K562 (cell line): ENCODE results near the gene CNGA3. TPM values are rescaled to one million over a fixed set of nuclear protein-coding genes. Genes with fewer than 3 reads are reported as not detected.

Source experiments
- ATAC-seq: fragments of 200-7000 bp; cut with Tn5 transposase; 3 replicates; pipeline ENCODE4 v1.9.1; 2020; ENCODE audit warnings: moderate library complexity
- BruUV-seq: library from RNA; stranded (reverse); fragments of 400-500 nt; replicated peaks from 2 replicates; lab custom pipeline; 2021; lab: Mats Ljungman, UMichigan
- CTCF ChIA-PET: fragments of 300-600 bp; formaldehyde crosslinking; extraction: SDS; loops from one replicate; lab custom pipeline; 2021; ENCODE audit warnings: low intra/inter-chr PET ratio; lab: Yijun Ruan, JAX
- POLR2A ChIA-PET: fragments of 300-600, 350-650 bp; sonication (Branson Sonifier 250); formaldehyde crosslinking; extraction: SDS; loops from one replicate; lab custom pipeline; 2021; ENCODE audit warnings: antibody characterized with exemption, inconsistent platforms; lab: Yijun Ruan, JAX
- DNase-seq, 4 experiments: peaks; one replicate each; pipeline versions ENCODE4 v3.0.0 to v3.0.0-alpha.2; 2011 to 2018; ENCODE audit warnings: low spot score in 3 of 4, mixed read lengths in 3 of 4; ENCODE audit errors: extremely low read depth in 1 of 4
- FAIRE-seq: peaks from 2 replicates; lab custom pipeline; 2011; peaks lifted over from hg19 to GRCh38; lab: Jason Lieb, UNC
- H2AFZ ChIP-seq: 2 replicates; pipeline ENCODE4 v1.6.0; 2011; ENCODE audit warnings: low read depth, low read length, control low read depth, inconsistent platforms
- H3K27ac ChIP-seq: fragments of 200-600 bp; 3 replicates; pipeline ENCODE4 v1.8.0; 2011; ENCODE audit warnings: low read depth, mild to moderate bottlenecking, control low read depth, inconsistent platforms, low read length, moderate library complexity, mixed read lengths; ENCODE audit errors: extremely low read depth
- H3K27me3 ChIP-seq, 2 experiments: fragments of 300-600 bp in 1 of 2; 2 replicates in 1 of 2; 3 replicates in 1 of 2; pipeline versions ENCODE4 v1.6.0 to v1.8.0; 2011; ENCODE audit warnings: inconsistent platforms in 2 of 2, low read length in 2 of 2, mild to moderate bottlenecking in 1 of 2, mixed read lengths in 1 of 2, moderate library complexity in 1 of 2; ENCODE audit not compliant: control insufficient read depth in 2 of 2, insufficient read depth in 2 of 2
- H3K36me3 ChIP-seq: fragments of 300-600 bp; 3 replicates; pipeline ENCODE4 v1.8.0; 2011; ENCODE audit warnings: mild to moderate bottlenecking, low read length, inconsistent platforms; ENCODE audit not compliant: control insufficient read depth, insufficient read depth
- H3K4me1 ChIP-seq, 2 experiments: fragments of 200-600 bp in 1 of 2; replicated peaks in 1 of 2; 2 replicates in 1 of 2; 3 replicates in 1 of 2; pipeline versions ENCODE4 v1.5.1 to v1.8.0; 2011; ENCODE audit warnings: inconsistent platforms in 2 of 2, low read length in 2 of 2, mild to moderate bottlenecking in 1 of 2, mixed read lengths in 1 of 2, moderate library complexity in 1 of 2; ENCODE audit not compliant: control insufficient read depth in 2 of 2, insufficient read depth in 2 of 2
- H3K4me2 ChIP-seq: 2 replicates; pipeline ENCODE4 v1.6.1; 2011; ENCODE audit warnings: low read length, control low read depth, inconsistent platforms, mixed read lengths; ENCODE audit not compliant: insufficient read depth
- H3K4me3 ChIP-seq: fragments of 200-600 bp; sonication (generic), shearing (Covaris generic); 2 replicates; pipeline ENCODE4 v1.5.1; 2016; ENCODE audit warnings: control low read depth, inconsistent platforms
- H3K79me2 ChIP-seq: fragments of 200-600 bp; 3 replicates; pipeline ENCODE4 v1.8.0; 2011; ENCODE audit warnings: low read length, inconsistent platforms; ENCODE audit not compliant: control insufficient read depth, insufficient read depth
- H3K9ac ChIP-seq, 2 experiments: 2 replicates each; pipeline versions ENCODE4 v1.6.0 to v1.6.1; 2011; ENCODE audit warnings: low read depth in 2 of 2, low read length in 2 of 2, control low read depth in 1 of 2, inconsistent platforms in 1 of 2, mild to moderate bottlenecking in 1 of 2, mixed read lengths in 1 of 2; ENCODE audit not compliant: insufficient read depth in 1 of 2
- H3K9me1 ChIP-seq: one replicate; pipeline ENCODE4 v1.6.0; 2011; ENCODE audit warnings: inconsistent platforms, mild to moderate bottlenecking, low read length, moderate library complexity; ENCODE audit not compliant: control insufficient read depth, insufficient read depth
- H3K9me3 ChIP-seq: replicated peaks from 2 replicates; pipeline ENCODE4 v1.5.1; 2011; ENCODE audit warnings: low read depth, low read length, inconsistent platforms; ENCODE audit not compliant: control insufficient read depth, insufficient read depth
- H4K20me1 ChIP-seq: replicated peaks from 2 replicates; pipeline ENCODE4 v1.6.1; 2011; ENCODE audit warnings: low read length, inconsistent platforms, mixed read lengths; ENCODE audit not compliant: control insufficient read depth, insufficient read depth
- ARID4B ChIP-seq: sonication (generic); formaldehyde crosslinking; IDR thresholded peaks from 2 replicates; pipeline ENCODE4 v1.8.0; 2022; ENCODE audit warnings: mild to moderate bottlenecking, missing genetic modification reagents
- ATF4 ChIP-seq: fragments of 450-650 bp; formaldehyde crosslinking; IDR thresholded peaks from 2 replicates; pipeline ENCODE4 v1.4.0; 2022; ENCODE audit warnings: mild to moderate bottlenecking, moderate library complexity
- BDP1 ChIP-seq: IDR thresholded peaks from 3 replicates; pipeline ENCODE4 v1.6.1; 2011; ENCODE audit not compliant: insufficient read length, insufficient read depth
- ELK1 ChIP-seq: sonication (generic); formaldehyde crosslinking; IDR thresholded peaks from 2 replicates; pipeline ENCODE4 v1.8.1; 2022; ENCODE audit warnings: missing genetic modification reagents
- FOS ChIP-seq: IDR thresholded peaks from 3 replicates; pipeline ENCODE4 v1.6.1; 2011; ENCODE audit not compliant: insufficient read length; ENCODE audit errors: extremely low read depth
- HDAC1 ChIP-seq, 2 experiments: fragments of 450-650 bp; IDR thresholded peaks; 2 replicates each; pipeline ENCODE4 v1.6.1; 2016 to 2017; ENCODE audit warnings: inconsistent platforms in 1 of 2, mild to moderate bottlenecking in 1 of 2, moderate library complexity in 1 of 2
- KLF1 ChIP-seq: fragments of 450-650 bp; IDR thresholded peaks from 2 replicates; pipeline ENCODE4 v1.6.1; 2016; ENCODE audit warnings: missing genetic modification characterization, missing compliant biosample characterization
- NFE2 ChIP-seq: IDR thresholded peaks from 2 replicates; pipeline ENCODE4 v1.6.1; 2014; ENCODE audit warnings: antibody characterized with exemption, low read depth
- RB1 ChIP-seq: fragments of 450-650 bp; IDR thresholded peaks from 2 replicates; pipeline ENCODE4 v1.6.1; 2017; ENCODE audit warnings: low read depth, mild to moderate bottlenecking
- RFX7 ChIP-seq: fragments of 250-450 bp; sonication (Bioruptor Pico); IDR thresholded peaks from 2 replicates; pipeline ENCODE4 v1.5.1; 2021; ENCODE audit warnings: mild to moderate bottlenecking
- SRSF1 ChIP-seq: fragments of 200-400 bp; formaldehyde crosslinking; IDR thresholded peaks from 2 replicates; pipeline ENCODE4 v1.6.1; 2017; ENCODE audit warnings: mild to moderate bottlenecking, low read depth, low read length, moderate library complexity
- TEAD1 ChIP-seq, 2 experiments: fragments of 450-650 bp in 1 of 2; sonication (generic) in 1 of 2; formaldehyde crosslinking; IDR thresholded peaks; 2 replicates each; pipeline versions ENCODE4 v1.4.0 to v1.8.0; 2020 to 2022; ENCODE audit warnings: mild to moderate bottlenecking in 2 of 2, missing genetic modification reagents in 1 of 2
- TRIM24 ChIP-seq, 2 experiments: fragments of 450-650 bp; IDR thresholded peaks; 2 replicates each; pipeline ENCODE4 v1.6.1; 2016
- ZHX1 ChIP-seq: fragments of 150-350 bp; conservative IDR thresholded peaks from 2 replicates; pipeline ENCODE4 v1.6.1; 2014; ENCODE audit warnings: low read length
- ZNF133 ChIP-seq: fragments of 250-450 bp; sonication (Bioruptor Pico); IDR thresholded peaks from 2 replicates; pipeline ENCODE4 v1.4.0; 2020; ENCODE audit warnings: mild to moderate bottlenecking
- ZNF41 ChIP-seq: fragments of 250-450 bp; sonication (Bioruptor Pico); conservative IDR thresholded peaks from 2 replicates; pipeline ENCODE4 v1.4.0; 2020; ENCODE audit warnings: mild to moderate bottlenecking
- WGBS: fragments of 100-300 bp; shearing (Covaris generic); methylation state at CpG from one replicate; pipeline ENCODE4 v1.1.6; 2016; ENCODE audit warnings: low coverage, mixed read lengths; ENCODE audit not compliant: insufficient coverage; ENCODE audit errors: missing lambda C conversion rate; 5-methylcytosine and 5-hydroxymethylcytosine counted together
- in situ Hi-C: fragments of 300-500 bp; cut with MboI; formaldehyde crosslinking; loops from 4 replicates; pipeline ENCODE4 v1.15.0; 2018; ENCODE audit warnings: inconsistent platforms, mixed read lengths
- intact Hi-C: fragments of 100-400 bp; cut with micrococcal nuclease; formaldehyde crosslinking; loops from 2 replicates; pipeline ENCODE4 v1.14.2; 2022
- polyA plus RNA-seq, 8 experiments: library from polyadenylated mRNA; depleted of rRNA in 4 of 8; stranded (reverse) in 5 of 8; unstranded in 3 of 8; fragments of >200 nt; fragmentation: Nextera tagmentation in 2 of 8; fragmentation: Illumina TruSeq in 1 of 8; extraction: Ambion mirVana in 2 of 8; extraction: Trizol in 1 of 8; gene quantifications; 2 replicates each; pipeline versions ENCODE4 v1.2.1 to v1.2.3, GENCODE V29; 2011 to 2014; ENCODE audit warnings: inconsistent platforms in 1 of 8, missing spikeins in 1 of 8
- total RNA-seq, 7 experiments: library from RNA; depleted of rRNA in 6 of 7; stranded (reverse); fragments of >200 nt in 6 of 7; fragmentation: Illumina TruSeq in 2 of 7; extraction: Trizol in 2 of 7; gene quantifications; 2 replicates each; pipeline versions ENCODE4 v1.2.1 to v1.2.3, GENCODE V29; 2011 to 2021; ENCODE audit warnings: low replicate concordance in 1 of 7

CNGA3 gene
- total and polyA plus RNA-seq, 9 of the 15 experiments (the other 6 are each of a cell fraction or from before 2014, with no cell fraction given) = not detected

- no peak for DNase-seq
- H3K9ac ChIP-seq = no peak overlapping the region
- in situ Hi-C loops (no loop called here), intact Hi-C loops (no loop called here)
- CTCF ChIA-PET = no interaction called here
- H3K79me2 ChIP-seq = no peaks in the 10 kb centered on the region
- H3K9me1 ChIP-seq = no peaks in the 10 kb centered on the region
- 25% methylated on average over 4 of the region's 4 CpGs for WGBS
- H3K27ac ChIP-seq = no peak overlapping the region
- H3K9me3 ChIP-seq = no peaks in the 10 kb centered on the region
- ATAC-seq = no peak
- H3K4me1 ChIP-seq = no peaks in the 10 kb centered on the region
- no peak overlapping the region for H2AFZ ChIP-seq
- H3K27me3 ChIP-seq = peaks cover 0 to 9% of the 10 kb centered on the region in 2 experiments; a peak in 2 of 5 replicates
- no TSS peak for BruUV-seq
- no peak for FAIRE-seq
- no peak overlapping the region for H3K4me2 ChIP-seq
- H3K36me3 ChIP-seq = no peaks in the 10 kb centered on the region
- no peaks in the 10 kb centered on the region for H4K20me1 ChIP-seq
- POLR2A ChIA-PET = no interaction called here
- no peak overlapping the region for H3K4me3 ChIP-seq
- TF ChIP-seq HDAC1 (IDR thresholded peaks at IDR 0.05) = no peak
- TF ChIP-seq RB1 = no peak
- no peak for TF ChIP-seq SRSF1
- no peak for TF ChIP-seq FOS
- no peak for TF ChIP-seq KLF1 (tag)
- TF ChIP-seq TRIM24 (IDR thresholded peaks at IDR 0.05) = no peak
- TF ChIP-seq BDP1 = no peak
- TF ChIP-seq ARID4B = no peak
- no peak for TF ChIP-seq RFX7 (CRISPR knock-in tag)
- no peak for TF ChIP-seq ZNF133 (CRISPR knock-in tag)
- TF ChIP-seq ELK1 (CRISPR knock-in tag) = no peak
- TF ChIP-seq ZNF41 (CRISPR knock-in tag) = no peak
- TF ChIP-seq NFE2 = no peak
- TF ChIP-seq ATF4 = no peak
- no peak for TF ChIP-seq ZHX1
- no peak for TF ChIP-seq TEAD1 (CRISPR knock-in tag; IDR thresholded peaks at IDR 0.05)
Measured at GRCh38 chr2:98327776-98328175, 18.5 kb upstream of the CNGA3 start.
